Tibial nerve (tissue), 3 donors: ENCODE measurements around the gene MXI1.

Experiments used
- POLR2A ChIP-seq, 2 donors: fragments of 450-650 bp; IDR thresholded peaks; one replicate each; pipeline ENCODE4 v1.6.1; 2017; ENCODE audit warnings: antibody characterized with exemption in 2 of 2, mild to moderate bottlenecking in 2 of 2, moderate library complexity in 2 of 2
- TF ChIP-seq, protein P1 (sequence below), 5 experiments: fragments of 200-600 bp in 3 of 5; fragments of 450-650 bp in 2 of 5; sonication (generic) in 3 of 5; IDR thresholded peaks; one replicate each; pipeline ENCODE4 v1.5.1; 2016 to 2019; ENCODE audit warnings: antibody characterized with exemption in 5 of 5, mild to moderate bottlenecking in 3 of 5, moderate library complexity in 2 of 5

DNA sequence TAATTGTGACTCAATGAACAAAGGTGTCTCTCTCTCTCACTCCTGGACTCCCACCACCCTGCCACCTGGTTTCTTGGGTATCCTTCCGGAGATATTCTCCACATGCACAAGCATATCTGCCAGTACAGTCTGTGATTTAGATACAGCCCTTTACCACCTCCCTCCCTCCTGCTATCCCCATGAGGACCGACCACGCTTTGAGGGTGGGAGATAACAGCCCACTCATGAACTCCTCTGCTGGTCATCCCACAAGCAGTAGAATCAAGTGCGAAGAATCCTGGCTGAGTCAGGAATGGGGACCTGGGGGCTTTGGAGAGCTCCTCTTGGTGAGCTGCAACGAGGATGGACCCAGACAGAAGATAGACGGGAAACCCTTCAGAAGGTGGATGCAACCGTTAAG, 28.2 kb upstream of the MXI1 start:
- TF ChIP-seq POLR2A (IDR thresholded peaks at IDR 0.05): no peak
- TF ChIP-seq, protein P1, sequence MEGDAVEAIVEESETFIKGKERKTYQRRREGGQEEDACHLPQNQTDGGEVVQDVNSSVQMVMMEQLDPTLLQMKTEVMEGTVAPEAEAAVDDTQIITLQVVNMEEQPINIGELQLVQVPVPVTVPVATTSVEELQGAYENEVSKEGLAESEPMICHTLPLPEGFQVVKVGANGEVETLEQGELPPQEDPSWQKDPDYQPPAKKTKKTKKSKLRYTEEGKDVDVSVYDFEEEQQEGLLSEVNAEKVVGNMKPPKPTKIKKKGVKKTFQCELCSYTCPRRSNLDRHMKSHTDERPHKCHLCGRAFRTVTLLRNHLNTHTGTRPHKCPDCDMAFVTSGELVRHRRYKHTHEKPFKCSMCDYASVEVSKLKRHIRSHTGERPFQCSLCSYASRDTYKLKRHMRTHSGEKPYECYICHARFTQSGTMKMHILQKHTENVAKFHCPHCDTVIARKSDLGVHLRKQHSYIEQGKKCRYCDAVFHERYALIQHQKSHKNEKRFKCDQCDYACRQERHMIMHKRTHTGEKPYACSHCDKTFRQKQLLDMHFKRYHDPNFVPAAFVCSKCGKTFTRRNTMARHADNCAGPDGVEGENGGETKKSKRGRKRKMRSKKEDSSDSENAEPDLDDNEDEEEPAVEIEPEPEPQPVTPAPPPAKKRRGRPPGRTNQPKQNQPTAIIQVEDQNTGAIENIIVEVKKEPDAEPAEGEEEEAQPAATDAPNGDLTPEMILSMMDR (IDR thresholded peaks at IDR 0.05): no peak
